ENCODE results near the gene SLC25A2. TPM values are rescaled to one million over a fixed set of nuclear protein-coding genes. Genes with fewer than 3 reads are reported as not detected.
"Not testable (repeated sequence)": the region's sequence is repeated elsewhere in the genome, so short reads cannot be mapped to it uniquely, and the experiment has no call there.

SLC25A2 gene
- total RNA-seq, 1 donor: 0.36 TPM

DNA sequence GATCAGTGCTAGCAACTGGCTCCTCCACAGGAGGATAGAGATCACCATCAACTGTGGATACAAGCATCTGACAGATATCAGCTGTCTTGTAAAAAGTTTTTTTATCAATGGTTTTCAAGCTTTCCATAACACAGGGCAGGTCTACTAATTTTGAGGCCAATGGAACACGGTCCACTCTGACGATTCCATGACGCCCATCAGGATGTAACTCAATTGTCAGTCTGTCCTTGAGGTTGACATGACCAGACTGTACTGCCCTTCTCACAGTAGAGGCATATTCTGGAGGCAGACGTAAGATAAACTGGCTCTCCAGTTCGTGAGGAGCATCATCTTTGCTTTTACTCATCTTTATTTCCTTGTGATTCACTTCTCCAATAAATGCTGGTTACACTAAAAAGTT lies 15.8 kb upstream of the SLC25A2 start:
- Histone ChIP-seq H3K27ac (ENCODE audit: low read depth, low read length) (peak overlapping the region; percentile 98), H3K79me2 (ENCODE audit: insufficient read depth, low read length) (peaks cover 45% of the 10 kb centered on the region), H3K36me3 (ENCODE audit: insufficient read depth, low read length) (peaks cover 38% of the 10 kb centered on the region), H3K9me3 (ENCODE audit: low read depth, low read length) (peaks cover 26% of the 10 kb centered on the region), H3K4me1 (ENCODE audit: insufficient read depth, low read length) (peaks cover 4% of the 10 kb centered on the region), H2AFZ (ENCODE audit: low read length) (no peak overlapping the region), H3K4me2 (ENCODE audit: insufficient read depth, low read length) (peak overlapping the region; percentile 94), H4K20me1 (ENCODE audit: insufficient read depth, low read length) (peaks cover 22% of the 10 kb centered on the region), H3K4me3 (ENCODE audit: insufficient read depth, low read length) (peak overlapping the region; percentile 90), H3K27me3 (ENCODE audit: insufficient read depth, low read length) (no peaks in the 10 kb centered on the region)
- DNase-seq (ENCODE audit: insufficient read length, low spot score, missing footprints): no peak
- no peak for TF ChIP-seq CTCF (IDR thresholded peaks at IDR 0.05; ENCODE audit: extremely low read depth, low read depth, low read length)

- peaks cover 22% of the 10 kb centered on the region for H4K20me1 ChIP-seq (ENCODE audit: insufficient read depth, low read length)
- TF ChIP-seq CTCF (IDR thresholded peaks at IDR 0.05; ENCODE audit: extremely low read depth, low read depth, low read length): no peak
- H3K4me1 ChIP-seq (ENCODE audit: insufficient read depth, low read length): peaks cover 4% of the 10 kb centered on the region
- H3K79me2 ChIP-seq (ENCODE audit: insufficient read depth, low read length): peaks cover 49% of the 10 kb centered on the region
- peaks cover 26% of the 10 kb centered on the region for H3K9me3 ChIP-seq (ENCODE audit: low read depth, low read length)
- H3K4me3 ChIP-seq (ENCODE audit: insufficient read depth, low read length): peak overlapping the region; percentile 90
- no peaks in the 10 kb centered on the region for H3K27me3 ChIP-seq (ENCODE audit: insufficient read depth, low read length)
- H3K4me2 ChIP-seq (ENCODE audit: insufficient read depth, low read length): no peak overlapping the region
- no peak overlapping the region for H2AFZ ChIP-seq (ENCODE audit: low read length)
- H3K36me3 ChIP-seq (ENCODE audit: insufficient read depth, low read length): peaks cover 38% of the 10 kb centered on the region
- DNase-seq (ENCODE audit: insufficient read length, low spot score, missing footprints): no peak
- H3K27ac ChIP-seq (ENCODE audit: low read depth, low read length): no peak overlapping the region
Observed at GRCh38 chr5:141319202-141319601, 15.4 kb upstream of the SLC25A2 start.

DNA sequence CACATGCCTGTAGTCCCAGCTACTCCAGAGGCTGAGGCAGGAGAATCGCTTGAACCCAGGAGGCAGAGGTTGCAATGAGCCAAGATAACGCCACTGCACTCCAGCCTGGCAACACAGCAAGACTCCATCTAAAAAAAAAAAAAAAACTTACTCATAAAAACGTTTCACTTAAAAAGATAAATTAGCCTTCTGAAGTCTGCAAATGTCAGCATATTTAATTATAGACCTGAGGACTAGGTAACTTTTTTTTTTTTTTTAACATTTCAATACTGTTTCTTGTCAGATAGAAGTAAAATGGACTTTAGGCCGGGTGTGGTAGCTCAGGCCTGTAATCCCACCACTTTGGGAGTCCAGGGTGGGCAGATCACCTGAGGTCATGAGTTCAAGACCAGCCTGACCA lies 13.1 kb upstream of the SLC25A2 start:
- H3K4me2 ChIP-seq (ENCODE audit: insufficient read depth, low read length); H3K4me1 ChIP-seq (ENCODE audit: insufficient read depth, low read length); H3K27me3 ChIP-seq (ENCODE audit: insufficient read depth, low read length); H2AFZ ChIP-seq (ENCODE audit: low read length); H3K4me3 ChIP-seq (ENCODE audit: insufficient read depth, low read length); H3K27ac ChIP-seq (ENCODE audit: low read depth, low read length); DNase-seq (ENCODE audit: insufficient read length, low spot score, missing footprints): not testable (repeated sequence)
- Histone ChIP-seq H3K9me3 (ENCODE audit: low read depth, low read length) (peaks cover 26% of the 10 kb centered on the region), H3K79me2 (ENCODE audit: insufficient read depth, low read length) (peaks cover 69% of the 10 kb centered on the region), H4K20me1 (ENCODE audit: insufficient read depth, low read length) (peaks cover 25% of the 10 kb centered on the region), H3K36me3 (ENCODE audit: insufficient read depth, low read length) (peaks cover 38% of the 10 kb centered on the region)

GRCh38 chr5:141313711-141314110 lies 9.9 kb upstream of the SLC25A2 start:
- H3K27ac ChIP-seq (ENCODE audit: low read depth, low read length): no peak overlapping the region
- no peaks in the 10 kb centered on the region for H3K27me3 ChIP-seq (ENCODE audit: insufficient read depth, low read length)
- no peak for DNase-seq (ENCODE audit: insufficient read length, low spot score, missing footprints)
- H3K9me3 ChIP-seq (ENCODE audit: low read depth, low read length): peaks cover 18% of the 10 kb centered on the region
- no peak overlapping the region for H3K4me3 ChIP-seq (ENCODE audit: insufficient read depth, low read length)
- H3K36me3 ChIP-seq (ENCODE audit: insufficient read depth, low read length): peaks cover 26% of the 10 kb centered on the region
- H2AFZ ChIP-seq (ENCODE audit: low read length): no peak overlapping the region
- no peaks in the 10 kb centered on the region for H3K4me1 ChIP-seq (ENCODE audit: insufficient read depth, low read length)
- TF ChIP-seq CTCF (IDR thresholded peaks at IDR 0.05; ENCODE audit: extremely low read depth, low read depth, low read length): no peak
- no peak overlapping the region for H3K4me2 ChIP-seq (ENCODE audit: insufficient read depth, low read length)
- H3K79me2 ChIP-seq (ENCODE audit: insufficient read depth, low read length): peaks cover 68% of the 10 kb centered on the region
- peaks cover 15% of the 10 kb centered on the region for H4K20me1 ChIP-seq (ENCODE audit: insufficient read depth, low read length)

Data from osteoblast (primary cell).